Measurements from ENCODE around the gene DEGS2.

Gene DEGS2

GRCh38 chr14:100146531-100147091 is 12.8 kb downstream of the DEGS2 start:
- Histone ChIP-seq H3K36me3 (peaks cover 13% of the 10 kb centered on the region), H3K27me3 (no peaks in the 10 kb centered on the region), H3K9me3 (no peaks in the 10 kb centered on the region), H3K4me1 (peaks cover 21% of the 10 kb centered on the region), H3K4me3 (ENCODE audit: low read depth, low read length) (no peak overlapping the region)
- TF ChIP-seq CTCF (IDR thresholded peaks at IDR 0.05; ENCODE audit: low read depth, low read length) = no peak
- DNase-seq = no peak

- no peak overlapping the region for H3K4me3 ChIP-seq (ENCODE audit: low read depth, low read length)
- DNase-seq = no peak
- no peaks in the 10 kb centered on the region for H3K9me3 ChIP-seq
- H3K27me3 ChIP-seq = no peaks in the 10 kb centered on the region
- peaks cover 13% of the 10 kb centered on the region for H3K36me3 ChIP-seq
- peaks cover 27% of the 10 kb centered on the region for H3K4me1 ChIP-seq
- no peak for TF ChIP-seq CTCF (IDR thresholded peaks at IDR 0.05; ENCODE audit: low read depth, low read length)
Observed at GRCh38 chr14:100145682-100146464, 13.6 kb downstream of the DEGS2 start.

- Histone ChIP-seq H3K4me3 (ENCODE audit: low read depth, low read length) (no peak overlapping the region), H3K4me1 (peaks cover 27% of the 10 kb centered on the region), H3K27me3 (no peaks in the 10 kb centered on the region), H3K9me3 (no peaks in the 10 kb centered on the region), H3K36me3 (peaks cover 13% of the 10 kb centered on the region)
- no peak for TF ChIP-seq CTCF (IDR thresholded peaks at IDR 0.05; ENCODE audit: low read depth, low read length)
- no peak for DNase-seq
Observed at GRCh38 chr14:100144996-100145646, 14.3 kb downstream of the DEGS2 start.

- Histone ChIP-seq H3K27me3 (no peaks in the 10 kb centered on the region), H3K9me3 (no peaks in the 10 kb centered on the region), H3K36me3 (peaks cover 13% of the 10 kb centered on the region), H3K4me3 (ENCODE audit: low read depth, low read length) (no peak overlapping the region), H3K4me1 (peaks cover 27% of the 10 kb centered on the region)
- no peak for DNase-seq
- TF ChIP-seq CTCF (IDR thresholded peaks at IDR 0.05; ENCODE audit: low read depth, low read length) = no peak
Observed at GRCh38 chr14:100144645-100144995, 14.8 kb downstream of the DEGS2 start.

- Histone ChIP-seq H3K36me3 (peaks cover 13% of the 10 kb centered on the region), H3K4me3 (ENCODE audit: low read depth, low read length) (no peak overlapping the region), H3K27me3 (no peaks in the 10 kb centered on the region), H3K9me3 (no peaks in the 10 kb centered on the region), H3K4me1 (peaks cover 27% of the 10 kb centered on the region)
- DNase-seq = no peak
- TF ChIP-seq CTCF (IDR thresholded peaks at IDR 0.05; ENCODE audit: low read depth, low read length) = no peak
Observed at GRCh38 chr14:100143934-100144333, 15.5 kb downstream of the DEGS2 start.

GRCh38 chr14:100143523-100143922 is 15.9 kb downstream of the DEGS2 start:
- DNase-seq = no peak
- TF ChIP-seq CTCF (IDR thresholded peaks at IDR 0.05; ENCODE audit: low read depth, low read length) = no peak
- Histone ChIP-seq H3K36me3 (peaks cover 13% of the 10 kb centered on the region), H3K4me3 (ENCODE audit: low read depth, low read length) (no peak overlapping the region), H3K27me3 (no peaks in the 10 kb centered on the region), H3K9me3 (no peaks in the 10 kb centered on the region), H3K4me1 (peaks cover 27% of the 10 kb centered on the region)

Measured in BE2C (cell line).